ENCODE data around the gene GJA1.

The GJA1 gene

GRCh38 chr6:121498481-121499276 is 63.2 kb downstream of the GJA1 start:
- TF ChIP-seq RAD21 (IDR thresholded peaks at IDR 0.05; ENCODE audit: low read depth) (no peak), CEBPB (IDR thresholded peaks at IDR 0.05) (no peak), TAF1 (IDR thresholded peaks at IDR 0.05; ENCODE audit: low read depth) (no peak), TCF12 (IDR thresholded peaks at IDR 0.05; ENCODE audit: low read depth) (no peak), ZBTB7A (IDR thresholded peaks at IDR 0.05; ENCODE audit: low read depth) (no peak), TEAD4 (IDR thresholded peaks at IDR 0.05) (no peak), REST (IDR thresholded peaks at IDR 0.05; ENCODE audit: low read depth) (no peak), MAX (IDR thresholded peaks at IDR 0.05) (no peak), YY1 (IDR thresholded peaks at IDR 0.05; ENCODE audit: low read depth) (no peak), NFIC (IDR thresholded peaks at IDR 0.05) (no peak), EP300 (IDR thresholded peaks at IDR 0.05; ENCODE audit: borderline replicate concordance) (no peak)
- TF ChIP-seq, protein P1, sequence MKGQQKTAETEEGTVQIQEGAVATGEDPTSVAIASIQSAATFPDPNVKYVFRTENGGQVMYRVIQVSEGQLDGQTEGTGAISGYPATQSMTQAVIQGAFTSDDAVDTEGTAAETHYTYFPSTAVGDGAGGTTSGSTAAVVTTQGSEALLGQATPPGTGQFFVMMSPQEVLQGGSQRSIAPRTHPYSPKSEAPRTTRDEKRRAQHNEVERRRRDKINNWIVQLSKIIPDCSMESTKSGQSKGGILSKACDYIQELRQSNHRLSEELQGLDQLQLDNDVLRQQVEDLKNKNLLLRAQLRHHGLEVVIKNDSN (IDR thresholded peaks at IDR 0.05): no peak
